GM21786 (cell line): ENCODE measurements around the gene ARHGAP40.
"Not testable (repeated sequence)": the region's sequence is repeated elsewhere in the genome, so short reads cannot be mapped to it uniquely, and the experiment has no call there.

Experiments used
- ATAC-seq: cut with Tn5 transposase; IDR thresholded peaks from one replicate; pipeline ENCODE4 v1.9.1; 2021; ENCODE audit not compliant: unreplicated experiment

The ARHGAP40 gene

DNA sequence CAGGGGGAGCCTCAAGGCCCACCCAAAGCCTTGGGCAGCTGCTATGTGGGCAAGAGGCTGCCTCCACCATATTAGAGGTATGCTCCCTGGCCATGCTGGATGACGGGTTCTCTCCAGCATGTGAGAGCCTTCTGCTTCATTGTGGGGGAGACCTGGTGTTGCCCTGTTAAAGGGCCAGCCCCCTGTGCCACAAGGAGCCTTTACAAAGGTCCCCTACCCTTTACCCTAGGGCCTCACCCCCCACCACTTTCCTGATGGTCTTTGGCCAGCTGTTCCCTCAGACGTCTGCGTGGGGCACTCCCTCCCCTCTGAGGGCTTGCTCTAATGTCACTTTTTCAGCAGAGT, 15.5 kb upstream of the ARHGAP40 start:
- no peak for ATAC-seq

DNA sequence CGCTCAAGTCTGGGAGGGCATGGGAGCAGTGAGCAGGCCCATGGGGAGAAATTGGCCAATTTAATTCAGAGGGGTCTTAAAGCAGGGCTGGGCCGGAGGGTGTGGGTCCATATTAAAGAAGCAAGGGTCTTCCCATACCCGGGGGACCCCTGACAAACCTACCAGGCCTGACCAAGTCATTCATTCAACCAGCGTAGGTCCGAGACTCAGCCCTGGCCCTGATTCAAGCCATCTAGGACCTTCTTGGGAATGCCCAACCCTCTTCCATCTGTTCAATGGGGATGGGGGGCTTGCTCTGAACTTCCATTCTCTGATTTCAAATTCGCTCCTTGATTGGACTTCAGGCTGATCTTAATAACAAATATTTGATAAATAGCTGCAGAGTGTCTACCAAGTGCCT, 13.3 kb upstream of the ARHGAP40 start:
- no peak for ATAC-seq

DNA sequence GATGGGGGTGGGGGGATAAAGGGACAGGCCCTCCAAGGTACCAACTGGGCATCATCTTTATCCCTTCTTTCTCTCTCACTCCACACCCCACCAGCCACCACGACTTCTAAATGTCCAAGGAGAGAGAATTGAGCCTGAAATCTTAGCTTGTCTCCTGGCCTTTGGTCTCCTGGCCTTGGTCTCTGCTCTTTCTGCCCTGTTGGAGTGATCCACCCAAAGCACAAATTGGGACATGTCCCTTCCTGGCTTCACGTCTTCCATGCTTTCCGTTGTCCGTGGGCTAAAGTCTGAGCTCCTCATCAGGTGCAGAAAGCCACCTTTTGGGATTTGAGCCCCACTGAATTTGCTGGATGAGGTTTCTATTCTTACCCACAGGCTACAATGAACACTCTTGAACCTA, 12.3 kb upstream of the ARHGAP40 start:
- no peak for ATAC-seq

DNA sequence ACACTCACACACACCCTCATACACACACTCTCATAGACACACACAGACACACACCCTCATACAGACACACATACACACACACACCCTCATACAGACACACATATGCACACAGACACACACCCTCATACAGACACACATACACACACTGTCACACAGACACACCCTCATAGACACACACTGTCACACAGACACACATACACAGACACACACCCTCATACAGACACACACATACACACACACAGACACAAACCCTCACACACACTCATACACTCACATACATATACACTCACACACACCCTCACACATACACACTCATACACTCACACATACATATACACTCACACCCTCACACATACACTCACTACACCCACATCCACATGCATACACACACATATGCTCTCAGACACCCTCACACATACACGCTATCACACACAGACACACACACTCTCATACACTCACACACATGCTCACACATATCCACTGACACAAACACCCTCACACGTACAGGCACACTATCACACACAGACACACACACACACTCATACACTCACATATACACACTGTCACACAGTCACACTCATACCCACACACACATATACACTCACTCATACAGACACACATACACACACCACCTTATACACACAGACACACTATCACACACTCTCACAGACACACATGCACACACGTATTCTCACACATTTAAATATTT, 11.5 kb upstream of the ARHGAP40 start:
- ATAC-seq = no peak

DNA sequence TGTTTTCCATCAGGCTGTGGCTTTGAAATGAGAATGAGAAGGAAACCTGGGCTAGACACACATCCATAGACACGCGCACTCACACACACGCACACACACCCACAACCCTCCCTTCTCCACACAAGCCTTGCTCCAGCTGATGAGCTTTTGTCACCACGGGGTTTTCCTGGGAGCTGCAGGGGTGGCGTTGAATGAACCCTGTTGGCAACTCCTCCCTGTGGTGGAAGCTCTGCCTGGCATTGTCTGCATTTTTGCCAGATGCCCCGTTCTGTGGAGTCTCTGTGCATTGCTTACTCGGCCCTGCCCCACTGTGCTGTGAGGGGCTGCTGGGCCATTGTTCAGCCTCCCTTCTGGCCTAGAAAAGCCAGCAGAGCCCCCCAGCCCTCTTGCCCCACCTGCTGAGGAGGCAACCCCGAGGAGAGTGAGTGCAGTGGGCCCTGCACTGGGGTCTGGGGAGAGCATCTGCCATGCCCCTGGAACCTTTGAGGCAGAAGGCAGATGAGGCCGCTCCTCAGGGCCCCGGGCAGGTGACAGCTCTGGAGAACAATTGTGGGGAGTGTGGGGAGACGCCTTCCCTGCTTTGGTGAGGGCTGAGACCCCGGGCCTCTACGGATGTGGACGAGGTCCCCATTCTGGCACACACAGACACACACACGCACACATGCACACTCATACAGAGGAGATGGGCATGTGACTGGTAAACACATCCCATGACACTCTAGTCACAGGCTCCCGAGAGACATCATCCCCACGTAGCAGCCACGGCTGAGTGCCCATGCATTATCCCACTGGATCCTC, 10.7 kb upstream of the ARHGAP40 start:
- ATAC-seq = no peak

DNA sequence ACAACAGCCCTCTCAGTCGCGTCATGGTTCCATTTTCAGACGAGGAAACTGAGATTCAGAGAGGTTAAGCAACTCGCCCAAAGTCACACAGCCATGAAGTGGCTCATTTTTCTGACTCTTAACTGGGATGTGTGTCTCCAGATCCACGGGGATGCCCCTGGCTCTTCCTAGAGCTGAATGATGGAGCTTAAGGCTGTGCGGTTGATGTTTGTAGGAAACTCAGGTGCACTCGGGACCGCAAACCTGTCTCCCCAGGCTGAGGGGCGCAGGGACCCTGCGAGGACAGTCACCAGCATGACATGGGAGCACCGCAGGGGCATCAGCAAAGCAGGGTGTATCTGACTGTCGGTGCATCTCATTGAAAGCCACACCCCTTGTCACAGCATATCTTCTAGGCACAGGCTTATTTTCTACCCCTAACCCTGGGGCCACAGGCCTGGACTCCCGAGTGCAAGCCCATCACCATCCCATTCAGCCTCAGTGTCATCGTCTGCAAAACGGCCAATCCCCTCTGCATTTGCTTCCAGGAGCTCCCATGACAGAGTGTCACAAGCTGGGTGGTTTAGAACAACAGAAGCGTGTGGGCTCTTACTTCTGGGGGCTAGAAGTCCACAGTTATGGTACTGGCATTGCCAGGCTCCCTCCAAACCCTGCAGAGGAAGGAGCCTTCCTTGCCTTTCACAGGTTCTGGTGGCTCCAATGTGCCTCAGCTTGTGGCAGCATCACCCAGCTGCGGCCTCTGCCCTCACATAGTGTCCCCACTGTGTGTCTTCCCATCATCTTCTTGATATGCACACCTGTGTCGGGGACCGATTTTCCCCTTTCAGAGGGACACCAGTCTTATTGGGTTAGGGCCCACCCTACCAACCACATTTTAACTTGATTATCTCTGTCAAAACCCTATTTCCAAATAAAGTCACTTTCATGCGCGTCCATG, 9.9 kb upstream of the ARHGAP40 start:
- ATAC-seq = no peak

DNA sequence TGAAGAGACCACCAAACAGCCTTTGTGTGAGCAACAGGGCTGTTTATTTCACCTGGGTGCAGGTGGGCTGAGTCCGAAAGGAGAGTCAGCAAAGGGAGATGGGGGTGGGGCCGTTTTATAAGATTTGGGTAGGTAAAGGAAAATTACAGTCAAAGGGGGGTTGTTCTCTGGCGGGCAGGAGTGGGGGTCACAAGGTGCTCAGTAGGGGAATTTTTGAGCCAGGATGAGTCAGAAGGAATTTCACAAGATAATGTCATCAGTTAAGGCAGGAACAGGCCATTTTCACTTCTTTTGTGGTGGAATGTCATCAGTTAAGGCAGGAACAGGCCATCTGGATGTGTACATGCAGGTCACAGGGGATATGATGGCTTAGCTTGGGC, 9.2 kb upstream of the ARHGAP40 start:
- ATAC-seq = not testable (repeated sequence)

DNA sequence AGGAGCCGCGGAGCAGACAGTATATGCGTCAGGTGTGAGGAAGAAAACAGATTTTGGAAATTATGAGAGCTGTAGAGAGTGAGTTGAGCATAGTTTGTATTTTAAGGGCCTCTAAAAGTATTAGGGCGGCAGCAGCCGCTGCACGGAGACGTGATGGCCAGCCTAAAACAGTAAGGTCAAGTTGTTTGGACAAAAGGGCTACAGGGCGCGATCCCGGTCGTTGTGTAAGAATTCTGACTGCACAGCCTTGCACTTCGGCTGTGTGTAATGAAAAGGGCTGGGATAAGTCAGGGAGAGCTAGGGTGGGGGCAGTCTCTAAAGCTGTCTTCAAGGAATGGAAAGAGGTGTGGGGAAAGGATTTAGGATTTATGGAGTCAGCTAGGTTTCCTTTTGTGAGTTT, 7.3 kb upstream of the ARHGAP40 start:
- ATAC-seq = not testable (repeated sequence)

DNA sequence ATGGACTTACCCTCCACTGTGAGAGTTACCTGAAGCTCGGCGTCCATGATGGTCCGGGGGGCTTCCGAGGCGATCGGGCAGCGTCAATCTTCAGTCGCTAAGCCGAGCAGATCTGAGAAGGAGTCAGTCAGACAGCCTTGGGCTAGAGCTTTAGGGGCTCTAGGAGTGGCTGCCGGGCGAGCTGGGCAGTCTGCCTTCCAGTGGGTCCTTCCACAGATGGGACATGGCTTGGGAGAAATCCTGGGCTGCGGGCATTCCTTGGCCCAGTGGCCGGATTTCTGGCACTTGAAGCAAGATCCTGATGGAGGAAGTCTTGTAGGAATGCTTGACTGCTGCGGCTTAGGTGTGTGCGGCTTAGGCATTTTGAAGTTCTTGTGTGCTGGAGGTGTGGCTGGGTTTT, 5.7 kb upstream of the ARHGAP40 start:
- ATAC-seq = not testable (repeated sequence)

DNA sequence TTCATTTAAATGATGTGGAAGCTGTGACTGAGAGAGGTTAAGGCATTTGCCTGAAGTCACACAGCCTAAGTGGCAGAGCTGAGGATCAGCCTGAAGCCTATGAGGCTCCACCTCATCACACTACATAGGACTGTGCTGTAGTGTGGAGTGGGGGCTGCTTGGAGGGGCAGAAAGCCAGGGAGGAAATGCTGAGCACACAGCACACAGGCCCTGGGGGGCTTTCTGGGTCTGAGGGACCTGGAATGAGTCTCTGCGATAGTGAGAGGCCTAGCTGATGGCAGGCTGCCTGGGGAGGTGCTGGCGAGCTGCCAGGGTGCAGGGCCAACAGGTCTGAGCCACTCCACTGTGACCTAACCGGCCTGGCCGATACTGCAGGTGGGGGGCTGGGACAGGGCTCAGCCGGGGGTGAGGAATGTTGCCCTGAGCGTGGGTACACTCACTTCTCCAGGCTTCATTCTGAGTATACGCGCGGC, 2.2 kb upstream of the ARHGAP40 start:
- no peak for ATAC-seq

DNA sequence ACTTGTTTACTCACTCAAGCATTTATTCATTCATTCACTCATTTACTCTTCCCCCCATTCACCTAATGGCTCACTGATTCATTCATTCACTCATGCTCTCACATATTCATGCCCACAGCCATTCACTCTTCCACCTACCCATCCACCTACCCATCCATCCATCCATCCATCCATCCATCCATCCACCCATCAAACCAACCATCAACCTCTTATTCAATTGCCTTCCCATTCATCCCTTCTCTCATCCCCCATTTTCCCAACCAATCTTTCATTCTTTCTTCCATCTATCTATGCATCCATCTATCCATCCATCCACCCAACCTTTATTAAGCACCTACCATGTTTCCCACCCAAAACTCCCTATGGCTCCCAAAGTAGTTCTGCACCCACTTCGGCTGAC, 1.6 kb upstream of the ARHGAP40 start:
- ATAC-seq = no peak

DNA sequence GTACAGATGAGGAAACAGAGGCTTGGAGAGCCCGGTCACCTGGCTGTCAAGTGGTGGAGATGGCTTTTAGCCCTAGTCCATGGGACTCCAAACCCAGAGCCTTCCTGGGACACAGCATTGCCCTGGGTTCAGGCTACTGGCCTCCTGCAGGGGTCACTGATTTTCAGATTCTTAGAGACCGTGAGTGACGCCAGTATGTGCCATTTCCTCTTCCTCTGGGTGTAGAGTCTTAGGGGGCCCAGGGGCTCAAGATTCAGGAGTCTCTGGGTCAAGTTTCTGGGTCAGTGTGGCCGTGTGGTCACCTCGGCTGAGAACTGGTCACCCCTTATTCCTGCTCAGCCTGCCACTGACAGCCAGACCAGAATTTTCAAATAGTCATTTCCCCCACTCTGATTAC, 574 bp downstream of the ARHGAP40 start:
- no peak for ATAC-seq

DNA sequence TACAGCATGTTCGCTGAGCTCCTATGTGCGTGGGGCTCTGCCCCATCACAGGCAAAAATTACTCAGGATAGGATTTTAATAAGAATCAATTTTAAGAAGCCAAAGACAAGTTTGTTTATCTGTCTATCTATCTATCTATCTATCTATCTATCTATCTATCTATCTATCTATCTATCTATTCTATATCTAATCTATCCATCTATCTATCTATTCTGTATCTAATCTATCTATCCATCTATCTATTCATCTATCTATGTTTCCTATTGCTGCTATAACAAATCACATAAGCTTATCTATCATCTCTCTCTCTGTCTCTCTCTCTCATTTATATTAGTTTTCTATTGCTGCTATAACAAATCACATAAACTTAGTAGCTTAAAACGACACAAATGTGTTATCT, 1.7 kb downstream of the ARHGAP40 start:
- ATAC-seq = no peak

DNA sequence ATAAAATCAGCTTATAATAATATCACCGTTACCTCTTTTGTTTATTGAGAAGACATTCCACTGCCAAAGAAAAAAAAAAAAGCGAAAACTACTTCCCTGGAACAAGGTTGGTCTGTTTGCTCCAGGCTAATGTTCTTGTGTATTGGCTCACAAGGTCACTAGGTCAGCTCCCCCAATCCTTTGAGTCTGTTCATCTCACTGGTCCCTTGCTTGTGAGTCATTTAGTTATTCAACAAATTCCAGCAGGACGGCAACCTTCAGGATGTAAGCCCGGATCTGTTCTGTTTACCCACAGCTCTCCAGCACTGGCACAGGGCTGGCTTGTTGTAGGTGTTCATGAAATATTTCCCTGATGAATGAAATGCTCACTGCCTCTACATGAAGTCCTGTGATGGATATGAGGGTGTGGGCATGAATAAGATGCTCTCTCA, 3.3 kb downstream of the ARHGAP40 start:
- no peak for ATAC-seq

DNA sequence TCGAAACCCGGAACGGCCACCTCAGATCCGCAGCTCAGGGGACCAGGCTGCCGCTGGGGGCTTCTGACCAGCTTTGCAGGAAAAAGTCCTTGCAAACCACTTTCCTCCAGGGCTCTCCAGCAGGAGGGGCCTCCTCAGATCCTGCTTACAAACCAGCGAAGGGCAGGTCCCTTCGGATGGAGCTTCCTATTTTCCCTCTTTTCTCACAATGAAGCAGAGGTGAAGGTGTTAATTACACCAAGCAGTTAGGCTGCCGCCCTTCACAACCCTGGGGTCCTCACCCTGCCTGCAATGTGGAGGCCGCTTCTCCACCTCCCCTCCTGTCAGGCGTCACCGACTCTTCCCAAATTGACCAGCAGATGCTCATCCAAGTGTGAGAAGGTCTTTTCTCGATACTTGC, 5.7 kb downstream of the ARHGAP40 start:
- ATAC-seq = no peak

DNA sequence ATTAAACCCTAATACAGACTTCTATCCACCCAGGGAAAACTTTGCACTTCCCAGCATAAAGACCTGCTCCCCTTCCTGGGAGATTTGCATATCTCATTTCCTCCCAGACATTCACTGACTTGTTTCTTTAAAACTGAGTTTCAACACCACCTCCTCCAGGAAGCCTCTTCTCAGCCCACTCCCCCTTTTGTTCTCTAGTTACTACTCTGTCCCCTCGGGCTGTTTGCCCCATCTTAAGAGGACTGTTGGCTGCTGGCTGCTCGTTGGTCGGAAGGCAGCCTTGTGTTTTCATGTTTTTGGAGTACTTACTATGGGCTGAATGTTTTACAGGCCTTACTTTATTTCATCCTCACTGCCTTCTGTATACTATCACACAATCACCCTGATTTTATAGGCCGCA, 6.6 kb downstream of the ARHGAP40 start:
- ATAC-seq = no peak

DNA sequence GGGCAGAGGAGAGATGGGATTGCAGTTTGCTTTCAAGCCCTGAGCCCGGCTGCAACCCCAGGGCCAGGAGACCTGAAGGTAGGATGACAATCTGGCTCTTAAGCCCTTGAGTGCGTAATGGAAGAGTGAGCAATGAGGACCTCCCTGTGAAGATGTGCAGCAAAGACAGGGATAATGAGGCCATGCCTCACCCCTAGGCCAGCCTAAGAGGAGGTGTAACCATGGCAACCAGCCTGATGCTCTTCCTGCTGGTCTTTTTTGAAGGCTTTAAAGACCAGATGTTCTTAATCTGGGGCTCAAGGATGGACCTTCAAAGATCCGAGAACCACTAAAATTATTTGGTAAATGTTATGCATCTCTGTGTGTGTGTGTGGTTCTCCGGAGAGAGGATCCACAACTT, 8.2 kb downstream of the ARHGAP40 start:
- ATAC-seq = no peak

DNA sequence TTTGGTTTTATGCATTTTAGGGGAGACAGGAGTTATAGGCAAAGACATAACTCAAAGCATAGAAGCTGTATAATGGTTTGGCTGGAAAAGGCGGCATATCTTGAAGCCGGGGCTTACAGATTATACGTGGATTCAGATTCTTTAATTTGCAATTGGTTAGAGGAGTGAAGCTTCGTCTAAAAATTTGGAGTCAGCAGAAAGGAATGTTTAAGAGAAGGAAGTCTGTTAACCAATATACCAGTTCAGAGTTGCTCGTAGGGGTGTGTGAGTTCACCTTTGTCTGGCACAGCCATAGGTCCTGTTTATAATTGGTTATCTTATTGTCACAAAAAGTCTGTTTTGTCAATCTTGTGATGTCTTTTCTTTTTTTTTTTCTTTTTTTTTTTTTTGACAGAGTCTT, 8.9 kb downstream of the ARHGAP40 start:
- ATAC-seq = no peak

DNA sequence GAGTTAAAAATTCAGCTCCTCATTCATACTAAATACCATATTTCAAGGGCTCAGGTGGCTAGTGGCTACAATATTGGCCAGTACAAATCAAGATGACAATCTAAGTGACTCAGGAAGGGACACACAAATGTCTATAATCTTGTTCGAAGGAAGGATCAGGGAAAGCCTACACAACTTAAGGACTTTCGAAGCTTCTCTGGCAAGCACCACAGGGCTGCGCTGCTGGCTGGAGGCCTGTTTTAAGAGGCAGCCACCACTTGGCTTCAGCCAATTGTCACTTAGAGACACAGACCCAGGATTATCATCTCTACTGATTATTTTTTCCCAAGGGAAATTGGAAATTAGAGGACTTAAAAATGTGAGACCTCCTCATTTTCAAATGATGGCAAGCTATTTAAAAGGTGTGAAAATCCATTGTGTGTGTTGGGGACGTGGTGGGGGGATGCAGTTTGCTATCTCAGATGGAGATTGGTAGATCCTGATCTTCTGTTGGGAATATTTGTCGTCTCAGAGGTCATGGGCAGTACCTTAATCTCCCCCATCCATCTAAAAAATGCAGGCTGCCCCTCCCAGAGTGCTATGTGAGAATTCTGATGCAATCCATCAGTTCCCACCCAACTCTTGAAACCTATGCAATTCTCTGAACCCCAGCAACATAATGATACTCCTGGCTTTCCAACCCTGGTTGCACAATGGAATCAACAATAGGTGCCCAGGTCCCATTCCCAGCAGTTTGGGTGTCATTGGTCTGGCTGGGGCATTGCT, 11.3 kb downstream of the ARHGAP40 start:
- ATAC-seq = no peak

DNA sequence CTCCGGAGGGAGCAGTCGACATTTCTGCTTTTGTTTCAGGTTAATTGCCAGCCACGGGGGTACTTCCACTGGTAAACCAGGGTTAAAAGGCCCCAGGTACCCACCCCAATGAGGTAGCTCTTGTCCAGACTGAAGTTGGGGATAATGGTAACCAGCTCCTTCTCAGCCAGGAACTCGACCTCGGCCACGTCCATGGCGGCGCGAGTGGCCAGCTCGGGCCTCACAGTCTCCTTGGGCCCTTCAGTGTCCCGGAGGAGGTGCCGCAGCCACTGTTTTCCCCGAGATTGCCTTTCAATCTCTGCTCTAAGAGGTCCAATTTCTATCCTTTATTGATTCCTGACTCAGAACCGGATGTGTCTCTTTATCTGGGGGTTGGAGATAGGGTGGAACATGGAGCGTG, 13.7 kb downstream of the ARHGAP40 start:
- no peak for ATAC-seq

DNA sequence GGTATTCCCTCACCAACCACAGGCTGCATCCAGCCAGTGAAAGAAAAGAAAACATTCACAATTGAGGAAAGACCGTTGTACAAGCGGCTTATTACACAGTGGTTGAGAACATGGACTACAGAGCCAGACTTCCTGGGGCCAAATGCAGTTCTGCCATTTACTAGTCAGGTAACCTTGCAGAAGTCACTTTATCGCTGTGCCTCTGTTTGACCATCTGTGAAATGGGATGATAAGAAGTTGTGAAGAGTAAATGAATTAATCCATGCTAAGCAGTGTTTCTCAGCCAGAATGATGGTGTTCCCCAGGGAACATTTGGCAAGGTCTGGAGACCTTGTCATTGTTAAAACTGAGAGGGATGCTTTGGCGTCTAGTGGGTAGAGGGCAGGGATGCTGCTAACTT, 14.8 kb downstream of the ARHGAP40 start:
- ATAC-seq = no peak
